ENCODE results near the gene CAD.

DNA sequence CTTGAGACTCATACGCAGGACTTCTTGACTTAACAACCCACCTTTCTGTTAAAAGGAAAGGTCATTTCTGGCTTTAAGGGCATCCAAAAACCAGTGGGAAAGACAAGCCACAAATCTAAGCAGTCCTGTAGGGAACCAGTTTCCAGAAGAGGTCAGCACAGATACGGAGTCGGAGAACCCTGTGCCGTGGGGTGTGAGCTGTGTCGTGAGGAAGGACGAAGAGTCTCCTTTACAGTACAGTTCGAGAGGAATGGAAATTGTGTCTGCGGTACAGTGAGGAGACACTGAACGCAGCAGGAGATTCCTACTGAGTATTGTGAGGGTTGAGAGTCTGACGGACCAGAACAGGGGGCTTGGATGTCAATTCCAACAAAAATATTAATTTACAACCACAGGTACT lies 27.9 kb downstream of the CAD start:
- TF ChIP-seq RAD21 (conservative IDR thresholded peaks at IDR 0.05) = no peak
- TF ChIP-seq, protein P1, sequence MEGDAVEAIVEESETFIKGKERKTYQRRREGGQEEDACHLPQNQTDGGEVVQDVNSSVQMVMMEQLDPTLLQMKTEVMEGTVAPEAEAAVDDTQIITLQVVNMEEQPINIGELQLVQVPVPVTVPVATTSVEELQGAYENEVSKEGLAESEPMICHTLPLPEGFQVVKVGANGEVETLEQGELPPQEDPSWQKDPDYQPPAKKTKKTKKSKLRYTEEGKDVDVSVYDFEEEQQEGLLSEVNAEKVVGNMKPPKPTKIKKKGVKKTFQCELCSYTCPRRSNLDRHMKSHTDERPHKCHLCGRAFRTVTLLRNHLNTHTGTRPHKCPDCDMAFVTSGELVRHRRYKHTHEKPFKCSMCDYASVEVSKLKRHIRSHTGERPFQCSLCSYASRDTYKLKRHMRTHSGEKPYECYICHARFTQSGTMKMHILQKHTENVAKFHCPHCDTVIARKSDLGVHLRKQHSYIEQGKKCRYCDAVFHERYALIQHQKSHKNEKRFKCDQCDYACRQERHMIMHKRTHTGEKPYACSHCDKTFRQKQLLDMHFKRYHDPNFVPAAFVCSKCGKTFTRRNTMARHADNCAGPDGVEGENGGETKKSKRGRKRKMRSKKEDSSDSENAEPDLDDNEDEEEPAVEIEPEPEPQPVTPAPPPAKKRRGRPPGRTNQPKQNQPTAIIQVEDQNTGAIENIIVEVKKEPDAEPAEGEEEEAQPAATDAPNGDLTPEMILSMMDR (IDR thresholded peaks at IDR 0.05; ENCODE audit: poor library complexity, severe bottlenecking) = no peak

Data from neural cell (in vitro differentiated cells).